AG04449 (cell line): ENCODE data around the gene PPP1R13B.
"Not testable (repeated sequence)": the region's sequence is repeated elsewhere in the genome, so short reads cannot be mapped to it uniquely, and the experiment has no call there.

Experiments used
- CTCF ChIA-PET: fragments of 350-600 bp; formaldehyde crosslinking; extraction: SDS; loops from one replicate; lab custom pipeline; 2021; ENCODE audit warnings: antibody characterized with exemption; lab: Yijun Ruan, JAX
- POLR2A ChIA-PET: fragments of 400-600, 350-600 bp; formaldehyde crosslinking; extraction: SDS; loops from one replicate; lab custom pipeline; 2020; ENCODE audit warnings: antibody characterized with exemption, inconsistent platforms; lab: Yijun Ruan, JAX
- DNase-seq: peaks from one replicate; pipeline ENCODE4 v3.0.0-alpha.2; 2010; ENCODE audit warnings: low read depth, low spot score
- H3K4me3 ChIP-seq: 2 replicates; pipeline ENCODE4 v1.5.1; 2011; ENCODE audit warnings: low read depth, mild to moderate bottlenecking, control low read depth, low read length
- CTCF ChIP-seq: IDR thresholded peaks from one replicate; pipeline ENCODE4 v1.5.1; 2011; ENCODE audit warnings: mild to moderate bottlenecking, moderate library complexity, low read length, control low read depth, inconsistent platforms; ENCODE audit not compliant: insufficient read depth; ENCODE audit errors: missing control alignments

The PPP1R13B gene

GRCh38 chr14:103849151-103849886 lies 1.9 kb upstream of the PPP1R13B start:
- H3K4me3 ChIP-seq = no peak overlapping the region
- no peak for TF ChIP-seq CTCF
- ChIA-PET POLR2A (no interaction called here), CTCF (no interaction called here)
- no peak for DNase-seq

- H3K4me3 ChIP-seq = peak overlapping the region; percentile 70
- POLR2A ChIA-PET = no interaction called here
These were observed 1.1 kb upstream of the PPP1R13B start for GRCh38 chr14:103848175-103849077.

GRCh38 chr14:103846543-103847450 lies 578 bp downstream of the PPP1R13B start:
- ChIA-PET POLR2A (no interaction called here), CTCF (interaction anchor here (1.2 kb wide), 1 partner anchor 54 kb away, joined by 3 read pairs; no protein-coding TSS in a partner anchor)
- no peak for DNase-seq
- peak overlapping the region; percentile 70 for H3K4me3 ChIP-seq
- TF ChIP-seq CTCF = no peak

More at GRCh38 chr14:103848175-103849077, 1.1 kb upstream of the PPP1R13B start:
- CTCF ChIA-PET = no interaction called here
- no peak for TF ChIP-seq CTCF
- DNase-seq = no peak

- H3K4me3 ChIP-seq = peak overlapping the region; percentile 70
- DNase-seq = no peak
- POLR2A ChIA-PET = no interaction called here
- TF ChIP-seq CTCF = no peak
- CTCF ChIA-PET = interaction anchor here (1.2 kb wide), 2 partner anchors 11 to 55 kb away, joined by 3 read pairs; no protein-coding TSS in a partner anchor
These were observed 1.3 kb downstream of the PPP1R13B start for GRCh38 chr14:103846097-103846496.

- DNase-seq = no peak
- ChIA-PET CTCF (interaction anchor here (1.0 to 1.2 kb wide), 3 partner anchors 10 to 55 kb away, joined by 3 read pairs; no protein-coding TSS in a partner anchor), POLR2A (no interaction called here)
- no peak for TF ChIP-seq CTCF
- no peak overlapping the region for H3K4me3 ChIP-seq
These were observed 2.0 kb downstream of the PPP1R13B start for GRCh38 chr14:103845327-103845726.

- CTCF ChIA-PET = interaction anchor here (0.9 to 3.7 kb wide), 5 partner anchors 13 to 81 kb away, joined by 3 to 11 read pairs (median 4); no protein-coding TSS in a partner anchor
- POLR2A ChIA-PET, DNase-seq, H3K4me3 ChIP-seq: not testable (repeated sequence)
These were observed 6.1 kb downstream of the PPP1R13B start for GRCh38 chr14:103841265-103841664.
